ENCODE results near the gene HLA-F.

HLA-F gene

DNA sequence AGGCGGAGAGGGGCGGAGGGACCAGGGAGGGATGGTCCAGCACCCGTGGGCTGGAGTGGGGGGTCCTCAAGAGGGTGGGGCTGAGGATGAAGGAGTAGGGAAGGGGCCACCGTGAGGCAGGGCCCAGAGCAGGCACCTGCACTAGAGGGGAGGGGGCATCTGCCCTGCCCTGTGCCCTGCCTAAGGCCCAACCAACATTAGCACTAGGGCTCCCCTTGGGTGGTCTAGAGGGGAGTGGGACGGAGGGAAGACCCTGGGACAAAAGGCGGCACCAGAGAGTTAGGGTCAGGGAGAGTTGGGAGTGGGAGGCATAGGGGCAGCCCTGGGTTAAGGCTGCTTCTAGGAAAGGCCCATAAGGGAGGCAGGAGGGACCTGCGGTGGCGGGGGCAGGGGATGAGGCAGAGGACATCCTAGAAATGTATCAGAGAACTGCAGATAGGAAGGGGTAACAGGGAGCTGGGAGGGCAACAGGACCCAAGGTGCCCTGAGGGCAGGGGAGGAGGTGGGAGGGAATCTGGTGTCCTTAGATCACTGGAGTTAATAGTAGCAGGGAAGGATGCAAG is 24.5 kb downstream of the HLA-F start:
- peak overlapping the region; percentile 69 for H3K4me3 ChIP-seq (ENCODE audit: low read depth, low read length)
- no peak for DNase-seq (ENCODE audit: low read depth)
- TF ChIP-seq, protein P1, sequence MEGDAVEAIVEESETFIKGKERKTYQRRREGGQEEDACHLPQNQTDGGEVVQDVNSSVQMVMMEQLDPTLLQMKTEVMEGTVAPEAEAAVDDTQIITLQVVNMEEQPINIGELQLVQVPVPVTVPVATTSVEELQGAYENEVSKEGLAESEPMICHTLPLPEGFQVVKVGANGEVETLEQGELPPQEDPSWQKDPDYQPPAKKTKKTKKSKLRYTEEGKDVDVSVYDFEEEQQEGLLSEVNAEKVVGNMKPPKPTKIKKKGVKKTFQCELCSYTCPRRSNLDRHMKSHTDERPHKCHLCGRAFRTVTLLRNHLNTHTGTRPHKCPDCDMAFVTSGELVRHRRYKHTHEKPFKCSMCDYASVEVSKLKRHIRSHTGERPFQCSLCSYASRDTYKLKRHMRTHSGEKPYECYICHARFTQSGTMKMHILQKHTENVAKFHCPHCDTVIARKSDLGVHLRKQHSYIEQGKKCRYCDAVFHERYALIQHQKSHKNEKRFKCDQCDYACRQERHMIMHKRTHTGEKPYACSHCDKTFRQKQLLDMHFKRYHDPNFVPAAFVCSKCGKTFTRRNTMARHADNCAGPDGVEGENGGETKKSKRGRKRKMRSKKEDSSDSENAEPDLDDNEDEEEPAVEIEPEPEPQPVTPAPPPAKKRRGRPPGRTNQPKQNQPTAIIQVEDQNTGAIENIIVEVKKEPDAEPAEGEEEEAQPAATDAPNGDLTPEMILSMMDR (conservative IDR thresholded peaks at IDR 0.05; ENCODE audit: low read depth, low read length), result no peak

DNA sequence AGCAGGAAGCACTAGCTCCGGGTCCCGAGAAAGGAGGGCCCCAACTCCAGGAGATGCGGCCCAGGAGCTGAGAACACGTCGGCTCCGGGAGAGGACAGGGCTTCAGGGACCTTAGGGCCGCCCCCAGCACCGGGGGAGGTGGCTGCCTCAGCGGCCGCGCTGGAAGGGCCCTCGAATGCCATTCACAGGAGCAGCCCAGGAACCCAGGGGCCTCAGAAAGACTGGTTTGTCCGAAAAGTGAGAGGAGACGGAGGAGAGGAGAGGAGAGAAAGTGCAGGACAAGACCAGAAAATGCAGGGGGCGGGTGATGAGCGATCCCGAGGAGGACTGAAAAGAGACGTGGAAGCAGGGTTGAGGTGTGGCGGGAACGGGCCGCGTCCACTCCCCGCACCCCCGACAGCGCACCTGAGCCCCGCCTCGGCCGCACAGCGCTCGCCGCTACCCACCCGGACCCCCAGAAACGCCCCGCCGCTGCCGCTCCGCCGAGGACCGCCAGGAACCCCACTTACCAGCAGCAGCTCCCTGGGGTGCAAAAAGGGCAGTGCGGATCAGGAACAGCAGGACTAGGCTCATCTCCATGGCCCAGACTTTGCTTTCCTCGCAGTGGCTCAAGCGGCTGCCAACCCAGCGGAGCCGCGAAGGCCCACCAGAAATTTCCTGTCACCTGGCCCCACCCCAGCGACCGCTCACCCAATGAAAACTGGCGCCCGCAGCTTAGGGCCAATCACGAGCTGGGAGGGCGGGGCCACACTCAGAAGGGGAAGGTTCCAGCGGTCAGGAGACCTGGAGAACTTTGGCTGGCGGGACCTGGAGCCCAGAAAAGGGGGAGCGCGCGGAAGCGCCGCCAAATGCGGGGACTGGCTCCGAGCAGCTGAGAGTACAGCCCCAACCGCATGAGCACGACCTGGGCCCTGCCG is 25.4 kb downstream of the HLA-F start:
- TF ChIP-seq, protein P1 (conservative IDR thresholded peaks at IDR 0.05; ENCODE audit: low read depth, low read length), result no peak
- DNase-seq (ENCODE audit: low read depth), result peak; percentile 69
- H3K4me3 ChIP-seq (ENCODE audit: low read depth, low read length), result peak overlapping the region; percentile 69

DNA sequence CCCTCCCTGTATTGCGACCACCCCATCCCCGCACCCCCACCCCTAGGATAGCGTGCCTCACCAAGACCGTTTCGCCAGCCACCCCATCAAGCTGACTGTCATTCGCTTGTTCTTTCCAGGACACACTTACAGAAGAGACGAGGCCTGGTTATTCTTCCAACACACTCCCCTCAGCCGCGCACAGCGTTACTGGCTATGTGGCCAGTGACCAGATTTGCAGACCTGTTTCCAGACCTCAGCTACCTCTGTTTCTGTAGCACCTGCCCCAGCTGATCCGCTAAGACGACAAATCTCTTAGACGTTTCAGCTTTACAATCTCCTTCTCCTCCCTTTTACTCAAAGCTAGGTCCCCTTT is 26.1 kb downstream of the HLA-F start:
- H3K4me3 ChIP-seq (ENCODE audit: low read depth, low read length), result peak overlapping the region; percentile 69
- TF ChIP-seq, protein P1 (conservative IDR thresholded peaks at IDR 0.05; ENCODE audit: low read depth, low read length), result no peak
- DNase-seq (ENCODE audit: low read depth), result no peak

- DNase-seq (ENCODE audit: low read depth), result no peak
- H3K4me3 ChIP-seq (ENCODE audit: low read depth, low read length), result no peak overlapping the region
Measured at GRCh38 chr6:29749668-29750067, 26.4 kb downstream of the HLA-F start.

GRCh38 chr6:29750709-29751108 is 27.5 kb downstream of the HLA-F start:
- H3K4me3 ChIP-seq (ENCODE audit: low read depth, low read length), result no peak overlapping the region
- DNase-seq (ENCODE audit: low read depth), result no peak
- TF ChIP-seq, protein P1 (conservative IDR thresholded peaks at IDR 0.05; ENCODE audit: low read depth, low read length), result no peak

More at GRCh38 chr6:29749668-29750067, 26.4 kb downstream of the HLA-F start:
- TF ChIP-seq, protein P1 (conservative IDR thresholded peaks at IDR 0.05; ENCODE audit: low read depth, low read length), result no peak

GRCh38 chr6:29751480-29751879 is 28.2 kb downstream of the HLA-F start:
- DNase-seq (ENCODE audit: low read depth), result no peak
- TF ChIP-seq, protein P1 (conservative IDR thresholded peaks at IDR 0.05; ENCODE audit: low read depth, low read length), result no peak
- H3K4me3 ChIP-seq (ENCODE audit: low read depth, low read length), result no peak overlapping the region
